BE2C (cell line): ENCODE data around the gene HRAS.
A peak's percentile ranks its signal among the peaks of the same experiment; 100 is the strongest.

Experiments
- DNase-seq: peaks from one replicate; pipeline ENCODE4 v3.0.0-alpha.2; 2020
- H3K27me3 ChIP-seq: fragments of 250-450 bp; sonication (Bioruptor Pico); 2 replicates; pipeline ENCODE4 v1.5.1; 2020; ENCODE audit warnings: mild to moderate bottlenecking
- H3K36me3 ChIP-seq: fragments of 250-450 bp; sonication (Bioruptor Pico); 2 replicates; pipeline ENCODE4 v1.5.1; 2020; ENCODE audit warnings: mild to moderate bottlenecking
- H3K4me1 ChIP-seq: fragments of 250-450 bp; sonication (Bioruptor Pico); 2 replicates; pipeline ENCODE4 v1.5.1; 2020
- H3K4me3 ChIP-seq: 2 replicates; pipeline ENCODE4 v1.5.1; 2011; ENCODE audit warnings: low read depth, low read length
- H3K9me3 ChIP-seq: fragments of 250-450 bp; sonication (Bioruptor Pico); 2 replicates; pipeline ENCODE4 v1.5.1; 2020
- CTCF ChIP-seq: IDR thresholded peaks from 2 replicates; pipeline ENCODE4 v1.5.1; 2012; ENCODE audit warnings: mild to moderate bottlenecking, low read depth, low read length

HRAS gene

GRCh38 chr11:515131-515530, 20.2 kb downstream of the HRAS start:
- DNase-seq: no peak
- H3K4me3 ChIP-seq: no peak overlapping the region
- no peaks in the 10 kb centered on the region for H3K27me3 ChIP-seq
- H3K9me3 ChIP-seq: no peaks in the 10 kb centered on the region; the same call in 1 of the 2 replicates
- H3K4me1 ChIP-seq: no peaks in the 10 kb centered on the region
- no peak for TF ChIP-seq CTCF
- H3K36me3 ChIP-seq: no peaks in the 10 kb centered on the region

GRCh38 chr11:514606-515005, 20.8 kb downstream of the HRAS start:
- Histone ChIP-seq H3K4me1 (no peaks in the 10 kb centered on the region), H3K9me3 (no peaks in the 10 kb centered on the region; the same call in 1 of the 2 replicates), H3K4me3 (no peak overlapping the region), H3K36me3 (no peaks in the 10 kb centered on the region), H3K27me3 (no peaks in the 10 kb centered on the region)
- no peak for TF ChIP-seq CTCF
- DNase-seq: no peak

- Histone ChIP-seq H3K36me3 (no peaks in the 10 kb centered on the region), H3K4me3 (no peak overlapping the region), H3K27me3 (no peaks in the 10 kb centered on the region), H3K4me1 (no peaks in the 10 kb centered on the region), H3K9me3 (no peaks in the 10 kb centered on the region)
- TF ChIP-seq CTCF: no peak
- DNase-seq: no peak
These were observed 22.4 kb downstream of the HRAS start for GRCh38 chr11:512761-513595.

GRCh38 chr11:508956-509355, 26.4 kb downstream of the HRAS start:
- Histone ChIP-seq H3K9me3 (no peaks in the 10 kb centered on the region), H3K27me3 (no peaks in the 10 kb centered on the region), H3K36me3 (no peaks in the 10 kb centered on the region), H3K4me1 (no peaks in the 10 kb centered on the region), H3K4me3 (no peak overlapping the region)
- DNase-seq: no peak
- no peak for TF ChIP-seq CTCF

GRCh38 chr11:507727-508515, 27.5 kb downstream of the HRAS start:
- DNase-seq: no peak
- Histone ChIP-seq H3K27me3 (no peaks in the 10 kb centered on the region), H3K4me1 (no peaks in the 10 kb centered on the region), H3K36me3 (no peaks in the 10 kb centered on the region), H3K9me3 (no peaks in the 10 kb centered on the region), H3K4me3 (peak overlapping the region; percentile 56)
- no peak for TF ChIP-seq CTCF
